ENCODE results near the gene STIMATE.

DNA sequence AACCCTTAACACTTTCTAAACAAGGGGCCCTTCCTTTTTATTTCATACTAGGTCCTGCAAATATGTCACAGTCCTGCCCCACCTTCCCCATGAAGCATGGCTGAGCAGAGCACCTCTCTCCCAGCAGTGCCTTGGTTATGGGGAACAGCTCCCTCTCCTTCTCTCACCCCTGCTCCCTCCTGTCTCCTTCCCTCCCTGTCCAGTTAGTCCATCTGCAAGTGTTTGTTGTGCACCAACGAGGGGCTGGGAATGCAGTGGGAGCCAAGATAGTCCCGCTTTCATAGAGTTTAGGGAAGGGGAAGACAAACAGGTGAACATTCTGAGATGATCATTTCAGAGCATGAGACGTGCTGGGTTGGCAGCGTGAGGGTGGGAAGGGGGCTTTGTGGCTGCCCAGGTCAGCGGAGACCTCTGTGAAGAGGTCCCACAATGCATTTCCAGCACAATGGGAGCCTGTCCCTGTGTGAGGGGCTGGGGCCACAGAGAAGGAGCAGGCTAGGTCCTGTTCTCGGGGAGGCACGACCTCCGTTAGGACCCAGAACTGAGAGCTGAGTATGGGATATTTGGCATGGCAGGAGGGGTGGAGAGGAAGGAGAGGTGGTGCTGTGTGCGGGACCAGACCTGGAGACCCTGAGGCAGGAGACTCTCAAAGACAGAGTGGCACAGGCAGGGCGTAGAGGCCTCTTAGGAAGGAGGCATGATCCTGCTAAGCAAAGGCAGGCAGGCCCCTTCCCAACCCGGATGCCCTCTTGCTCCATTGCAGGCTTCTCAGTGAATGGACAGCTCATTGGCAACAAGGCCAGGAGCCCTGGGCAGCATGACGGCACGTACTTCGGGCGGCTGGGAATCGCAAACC lies 108.2 kb downstream of the STIMATE start:
- TF ChIP-seq, protein P1, sequence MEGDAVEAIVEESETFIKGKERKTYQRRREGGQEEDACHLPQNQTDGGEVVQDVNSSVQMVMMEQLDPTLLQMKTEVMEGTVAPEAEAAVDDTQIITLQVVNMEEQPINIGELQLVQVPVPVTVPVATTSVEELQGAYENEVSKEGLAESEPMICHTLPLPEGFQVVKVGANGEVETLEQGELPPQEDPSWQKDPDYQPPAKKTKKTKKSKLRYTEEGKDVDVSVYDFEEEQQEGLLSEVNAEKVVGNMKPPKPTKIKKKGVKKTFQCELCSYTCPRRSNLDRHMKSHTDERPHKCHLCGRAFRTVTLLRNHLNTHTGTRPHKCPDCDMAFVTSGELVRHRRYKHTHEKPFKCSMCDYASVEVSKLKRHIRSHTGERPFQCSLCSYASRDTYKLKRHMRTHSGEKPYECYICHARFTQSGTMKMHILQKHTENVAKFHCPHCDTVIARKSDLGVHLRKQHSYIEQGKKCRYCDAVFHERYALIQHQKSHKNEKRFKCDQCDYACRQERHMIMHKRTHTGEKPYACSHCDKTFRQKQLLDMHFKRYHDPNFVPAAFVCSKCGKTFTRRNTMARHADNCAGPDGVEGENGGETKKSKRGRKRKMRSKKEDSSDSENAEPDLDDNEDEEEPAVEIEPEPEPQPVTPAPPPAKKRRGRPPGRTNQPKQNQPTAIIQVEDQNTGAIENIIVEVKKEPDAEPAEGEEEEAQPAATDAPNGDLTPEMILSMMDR (IDR thresholded peaks at IDR 0.05): no peak
- no peak for TF ChIP-seq POLR2A (IDR thresholded peaks at IDR 0.05)
